ENCODE data around the gene NDUFB10. TPM values are rescaled to one million over a fixed set of nuclear protein-coding genes. Genes with fewer than 3 reads are reported as not detected.

The NDUFB10 gene
- total and polyA plus RNA-seq, 10 of the 15 experiments (the other 5 are each of a cell fraction or from before 2014, with no cell fraction given), result 52.2 to 319 (median 130) TPM

- TF ChIP-seq PAX5 (IDR thresholded peaks at IDR 0.05; ENCODE audit: borderline replicate concordance, low read depth, low read length) (peak; percentile 50; the same call in 1 of the 2 replicates), ZBTB4 (CRISPR knock-in tag; IDR thresholded peaks at IDR 0.05) (0 out of 2 replicates have a peak, but pooled peaks have one; percentile 24), ASH2L (IDR thresholded peaks at IDR 0.05; ENCODE audit: borderline replicate concordance, low read depth) (no peak), RB1 (IDR thresholded peaks at IDR 0.05; ENCODE audit: borderline replicate concordance) (no peak), RCOR1 (conservative IDR thresholded peaks at IDR 0.05; ENCODE audit: low read depth, low read length) (no peak), SMAD5 (IDR thresholded peaks at IDR 0.05; ENCODE audit: low read depth) (peak; percentile 92), LARP7 (IDR thresholded peaks at IDR 0.05) (0 out of 2 replicates have a peak, but pooled peaks have one; percentile 10), SREBF2 (IDR thresholded peaks at IDR 0.05; ENCODE audit: low read length) (no peak), RUNX3 (IDR thresholded peaks at IDR 0.05; ENCODE audit: low read length) (peak; percentile 44), BRCA1 (IDR thresholded peaks at IDR 0.05; ENCODE audit: low read depth, low read length) (no peak), TAF1 (IDR thresholded peaks at IDR 0.05; ENCODE audit: borderline replicate concordance, low read depth, low read length) (no peak), NR2C1 (IDR thresholded peaks at IDR 0.05) (no peak), PML (IDR thresholded peaks at IDR 0.05; ENCODE audit: low read length) (peak; percentile 92), RELA (IDR thresholded peaks at IDR 0.05; ENCODE audit: borderline replicate concordance, partially characterized antibody) (no peak), HSF1 (IDR thresholded peaks at IDR 0.05; ENCODE audit: low read depth, low read length) (no peak), IKZF1 (conservative IDR thresholded peaks at IDR 0.05) (no peak; the same call in 1 of the 2 replicates), NRF1 (conservative IDR thresholded peaks at IDR 0.05; ENCODE audit: low read depth, low read length) (no peak), CREM (IDR thresholded peaks at IDR 0.05; ENCODE audit: low read depth) (no peak), SMAD1 (IDR thresholded peaks at IDR 0.05; ENCODE audit: low read depth, partially characterized antibody) (no peak), MYC (IDR thresholded peaks at IDR 0.05; ENCODE audit: insufficient read depth, insufficient read length, insufficient replicate concordance, low read length, severe bottlenecking) (no peak), MEF2B (IDR thresholded peaks at IDR 0.05; ENCODE audit: partially characterized antibody, poor library complexity, severe bottlenecking) (no peak), IRF3 (IDR thresholded peaks at IDR 0.05) (no peak), ATF3 (IDR thresholded peaks at IDR 0.05; ENCODE audit: borderline replicate concordance, extremely low read depth, low read depth, low read length) (no peak), SMC3 (IDR thresholded peaks at IDR 0.05; ENCODE audit: borderline replicate concordance, low read length) (no peak), NR2F1 (conservative IDR thresholded peaks at IDR 0.05) (no peak)
Observed at GRCh38 chr16:1960665-1961630, 1.6 kb downstream of the NDUFB10 start (continued).

All from GM12878 (cell line).